K562 (cell line): ENCODE data around the gene TMCC1. TPM values are rescaled to one million over a fixed set of nuclear protein-coding genes. Genes with fewer than 3 reads are reported as not detected.
"Not testable (repeated sequence)": the region's sequence is repeated elsewhere in the genome, so short reads cannot be mapped to it uniquely, and the experiment has no call there.

Experiments
- ATAC-seq: fragments of 200-7000 bp; cut with Tn5 transposase; 3 replicates; pipeline ENCODE4 v1.9.1; 2020; ENCODE audit warnings: moderate library complexity
- BruUV-seq: library from RNA; stranded (reverse); fragments of 400-500 nt; replicated peaks from 2 replicates; lab custom pipeline; 2021; lab: Mats Ljungman, UMichigan
- CTCF ChIA-PET: fragments of 300-600 bp; formaldehyde crosslinking; extraction: SDS; loops from one replicate; lab custom pipeline; 2021; ENCODE audit warnings: low intra/inter-chr PET ratio; lab: Yijun Ruan, JAX
- POLR2A ChIA-PET: fragments of 300-600, 350-650 bp; sonication (Branson Sonifier 250); formaldehyde crosslinking; extraction: SDS; loops from one replicate; lab custom pipeline; 2021; ENCODE audit warnings: antibody characterized with exemption, inconsistent platforms; lab: Yijun Ruan, JAX
- DNase-seq, 4 experiments: peaks; one replicate each; pipeline versions ENCODE4 v3.0.0 to v3.0.0-alpha.2; 2011 to 2018; ENCODE audit warnings: low spot score in 3 of 4, mixed read lengths in 3 of 4; ENCODE audit errors: extremely low read depth in 1 of 4
- FAIRE-seq: peaks from 2 replicates; lab custom pipeline; 2011; peaks lifted over from hg19 to GRCh38; lab: Jason Lieb, UNC
- H2AFZ ChIP-seq: 2 replicates; pipeline ENCODE4 v1.6.0; 2011; ENCODE audit warnings: low read depth, low read length, control low read depth, inconsistent platforms
- H3K27ac ChIP-seq: fragments of 200-600 bp; 3 replicates; pipeline ENCODE4 v1.8.0; 2011; ENCODE audit warnings: low read depth, mild to moderate bottlenecking, control low read depth, inconsistent platforms, low read length, moderate library complexity, mixed read lengths; ENCODE audit errors: extremely low read depth
- H3K27me3 ChIP-seq, 2 experiments: fragments of 300-600 bp in 1 of 2; 2 replicates in 1 of 2; 3 replicates in 1 of 2; pipeline versions ENCODE4 v1.6.0 to v1.8.0; 2011; ENCODE audit warnings: inconsistent platforms in 2 of 2, low read length in 2 of 2, mild to moderate bottlenecking in 1 of 2, mixed read lengths in 1 of 2, moderate library complexity in 1 of 2; ENCODE audit not compliant: control insufficient read depth in 2 of 2, insufficient read depth in 2 of 2
- H3K36me3 ChIP-seq: fragments of 300-600 bp; 3 replicates; pipeline ENCODE4 v1.8.0; 2011; ENCODE audit warnings: mild to moderate bottlenecking, low read length, inconsistent platforms; ENCODE audit not compliant: control insufficient read depth, insufficient read depth
- H3K4me1 ChIP-seq, 2 experiments: fragments of 200-600 bp in 1 of 2; replicated peaks in 1 of 2; 2 replicates in 1 of 2; 3 replicates in 1 of 2; pipeline versions ENCODE4 v1.5.1 to v1.8.0; 2011; ENCODE audit warnings: inconsistent platforms in 2 of 2, low read length in 2 of 2, mild to moderate bottlenecking in 1 of 2, mixed read lengths in 1 of 2, moderate library complexity in 1 of 2; ENCODE audit not compliant: control insufficient read depth in 2 of 2, insufficient read depth in 2 of 2
- H3K4me2 ChIP-seq: 2 replicates; pipeline ENCODE4 v1.6.1; 2011; ENCODE audit warnings: low read length, control low read depth, inconsistent platforms, mixed read lengths; ENCODE audit not compliant: insufficient read depth
- H3K4me3 ChIP-seq: fragments of 200-600 bp; sonication (generic), shearing (Covaris generic); 2 replicates; pipeline ENCODE4 v1.5.1; 2016; ENCODE audit warnings: control low read depth, inconsistent platforms
- H3K79me2 ChIP-seq: fragments of 200-600 bp; 3 replicates; pipeline ENCODE4 v1.8.0; 2011; ENCODE audit warnings: low read length, inconsistent platforms; ENCODE audit not compliant: control insufficient read depth, insufficient read depth
- H3K9ac ChIP-seq, 2 experiments: 2 replicates each; pipeline versions ENCODE4 v1.6.0 to v1.6.1; 2011; ENCODE audit warnings: low read depth in 2 of 2, low read length in 2 of 2, control low read depth in 1 of 2, inconsistent platforms in 1 of 2, mild to moderate bottlenecking in 1 of 2, mixed read lengths in 1 of 2; ENCODE audit not compliant: insufficient read depth in 1 of 2
- H3K9me1 ChIP-seq: one replicate; pipeline ENCODE4 v1.6.0; 2011; ENCODE audit warnings: inconsistent platforms, mild to moderate bottlenecking, low read length, moderate library complexity; ENCODE audit not compliant: control insufficient read depth, insufficient read depth
- H3K9me3 ChIP-seq: replicated peaks from 2 replicates; pipeline ENCODE4 v1.5.1; 2011; ENCODE audit warnings: low read depth, low read length, inconsistent platforms; ENCODE audit not compliant: control insufficient read depth, insufficient read depth
- H4K20me1 ChIP-seq: replicated peaks from 2 replicates; pipeline ENCODE4 v1.6.1; 2011; ENCODE audit warnings: low read length, inconsistent platforms, mixed read lengths; ENCODE audit not compliant: control insufficient read depth, insufficient read depth
- BRF1 ChIP-seq: IDR thresholded peaks from 3 replicates; pipeline ENCODE4 v1.6.1; 2011; ENCODE audit warnings: borderline replicate concordance, mild to moderate bottlenecking; ENCODE audit not compliant: insufficient read length; ENCODE audit errors: extremely low read depth
- C11orf30 ChIP-seq: fragments of 450-650 bp; IDR thresholded peaks from 2 replicates; pipeline ENCODE4 v1.6.1; 2016; ENCODE audit warnings: low read depth, mild to moderate bottlenecking
- MAFG ChIP-seq: fragments of 450-650 bp; conservative IDR thresholded peaks from 2 replicates; pipeline ENCODE4 v1.6.1; 2016; ENCODE audit warnings: missing genetic modification characterization, missing compliant biosample characterization
- ZNF316 ChIP-seq: fragments of 450-650 bp; IDR thresholded peaks from 2 replicates; pipeline ENCODE4 v1.6.1; 2016
- whole genome bisulfite sequencing: fragments of 100-300 bp; shearing (Covaris generic); methylation state at CpG from one replicate; pipeline ENCODE4 v1.1.6; 2016; ENCODE audit warnings: low coverage, mixed read lengths; ENCODE audit not compliant: insufficient coverage; ENCODE audit errors: missing lambda C conversion rate; 5-methylcytosine and 5-hydroxymethylcytosine counted together
- in situ Hi-C: fragments of 300-500 bp; cut with MboI; formaldehyde crosslinking; loops from 4 replicates; pipeline ENCODE4 v1.15.0; 2018; ENCODE audit warnings: inconsistent platforms, mixed read lengths
- intact Hi-C: fragments of 100-400 bp; cut with micrococcal nuclease; formaldehyde crosslinking; loops from 2 replicates; pipeline ENCODE4 v1.14.2; 2022
- polyA plus RNA-seq, 8 experiments: library from polyadenylated mRNA; depleted of rRNA in 4 of 8; stranded (reverse) in 5 of 8; unstranded in 3 of 8; fragments of >200 nt; fragmentation: Nextera tagmentation in 2 of 8; fragmentation: Illumina TruSeq in 1 of 8; extraction: Ambion mirVana in 2 of 8; extraction: Trizol in 1 of 8; gene quantifications; 2 replicates each; pipeline versions ENCODE4 v1.2.1 to v1.2.3, GENCODE V29; 2011 to 2014; ENCODE audit warnings: inconsistent platforms in 1 of 8, missing spikeins in 1 of 8
- total RNA-seq, 7 experiments: library from RNA; depleted of rRNA in 6 of 7; stranded (reverse); fragments of >200 nt in 6 of 7; fragmentation: Illumina TruSeq in 2 of 7; extraction: Trizol in 2 of 7; gene quantifications; 2 replicates each; pipeline versions ENCODE4 v1.2.1 to v1.2.3, GENCODE V29; 2011 to 2021; ENCODE audit warnings: low replicate concordance in 1 of 7

Gene TMCC1
- total and polyA plus RNA-seq, 9 of the 15 experiments (the other 6 are each of a cell fraction or from before 2014, with no cell fraction given) = 0.89 to 8.7 (median 4.0) TPM

- in situ Hi-C loops = no loop called here
- FAIRE-seq (no peak), ATAC-seq (no peak), DNase-seq (no peak)
- Histone ChIP-seq H2AFZ (no peak overlapping the region), H3K4me3 (no peak overlapping the region), H4K20me1 (no peaks in the 10 kb centered on the region), H3K27ac (no peak overlapping the region), H3K9me1 (no peaks in the 10 kb centered on the region), H3K9me3 (no peaks in the 10 kb centered on the region; the same call in none of the 2 replicates), H3K79me2 (no peaks in the 10 kb centered on the region), H3K4me1 (no peaks in the 10 kb centered on the region), H3K27me3 (no peaks in the 10 kb centered on the region; a peak in 1 of 5 replicates), H3K4me2 (no peak overlapping the region), H3K36me3 (no peaks in the 10 kb centered on the region), H3K9ac (no peak overlapping the region)
- no peak for TF ChIP-seq BRF1
- POLR2A ChIA-PET = interaction anchor here (0.7 kb wide), 1 partner anchor 280 kb away, joined by 3 read pairs; no protein-coding TSS in a partner anchor
- BruUV-seq = no TSS peak
- intact Hi-C loops = no loop called here
- CTCF ChIA-PET = no interaction called here
Measured at GRCh38 chr3:129911261-129911861, 17.9 kb upstream of the TMCC1 start.

DNA sequence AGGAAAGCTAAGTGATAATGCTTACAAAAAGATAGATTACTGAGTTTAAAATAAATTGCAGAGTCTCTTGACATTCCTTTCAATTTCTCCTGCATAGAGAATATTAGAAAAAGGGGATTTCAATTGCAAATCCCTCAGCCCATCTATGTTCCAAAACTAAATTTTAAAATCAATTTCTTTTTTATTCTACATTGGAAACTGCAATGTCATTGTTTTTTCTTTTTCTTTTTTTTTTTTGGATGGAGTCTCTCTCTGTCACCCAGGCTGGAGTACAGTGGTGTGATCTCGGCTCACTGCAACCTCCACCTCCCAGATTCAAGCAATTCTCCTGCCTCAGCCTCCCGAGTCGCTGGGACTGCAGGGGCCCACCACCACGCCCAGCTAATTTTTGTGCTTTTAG lies 15.7 kb upstream of the TMCC1 start:
- ATAC-seq, H3K36me3 ChIP-seq, H3K4me1 ChIP-seq, DNase-seq, CTCF ChIA-PET, H4K20me1 ChIP-seq, BruUV-seq, intact Hi-C loops, H3K9me3 ChIP-seq, H3K27me3 ChIP-seq, H3K9ac ChIP-seq, H3K27ac ChIP-seq, FAIRE-seq, H3K9me1 ChIP-seq, in situ Hi-C loops, H3K4me2 ChIP-seq, H3K4me3 ChIP-seq, POLR2A ChIA-PET, H2AFZ ChIP-seq, H3K79me2 ChIP-seq: not testable (repeated sequence)
- WGBS = 22% methylated on average over 3 of the region's 4 CpGs
- TF ChIP-seq ZNF316 = peak; percentile 70
- TF ChIP-seq MAFG (tag) = peak; percentile 49
- peak; percentile 44; the same call in 1 of the 2 replicates for TF ChIP-seq C11orf30
